NCI-H1417 treated with DMSO at 0.1 percent for 48 hours (cell line): ENCODE measurements around the gene CEBPB.

Source experiments
- DNase-seq: peaks from one replicate; lab custom pipeline; 2025; lab: John Stamatoyannopoulos, UW

Gene CEBPB

DNA sequence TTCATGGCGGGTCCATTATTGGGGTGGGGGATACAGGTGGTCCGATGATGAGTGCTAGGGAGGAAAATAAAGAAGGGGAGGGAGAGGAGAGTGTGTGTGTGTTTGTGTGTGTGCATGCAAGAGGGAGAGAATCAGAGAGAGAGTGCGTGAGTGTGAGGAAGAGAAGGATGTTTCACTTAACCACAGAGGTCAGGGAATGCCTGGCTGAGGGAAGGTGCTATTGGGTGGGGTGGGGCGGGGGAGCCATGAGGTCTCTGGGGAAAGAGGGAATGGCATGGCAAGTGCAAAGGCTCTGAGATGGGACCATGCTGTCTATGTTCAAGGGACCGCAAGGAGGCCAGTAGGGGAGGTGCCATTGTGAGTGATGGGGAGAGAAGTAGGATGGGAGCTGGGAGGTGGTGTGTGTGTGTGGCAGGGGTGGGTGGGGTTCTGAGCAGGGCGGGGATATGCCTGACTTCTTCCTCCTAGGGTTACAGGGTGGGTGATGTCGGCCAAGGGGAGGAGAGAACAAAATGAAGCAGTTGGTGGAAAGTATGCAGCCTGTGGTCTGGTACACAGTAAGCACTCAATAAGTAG, 23.0 kb downstream of the CEBPB start:
- DNase-seq: no peak

DNA sequence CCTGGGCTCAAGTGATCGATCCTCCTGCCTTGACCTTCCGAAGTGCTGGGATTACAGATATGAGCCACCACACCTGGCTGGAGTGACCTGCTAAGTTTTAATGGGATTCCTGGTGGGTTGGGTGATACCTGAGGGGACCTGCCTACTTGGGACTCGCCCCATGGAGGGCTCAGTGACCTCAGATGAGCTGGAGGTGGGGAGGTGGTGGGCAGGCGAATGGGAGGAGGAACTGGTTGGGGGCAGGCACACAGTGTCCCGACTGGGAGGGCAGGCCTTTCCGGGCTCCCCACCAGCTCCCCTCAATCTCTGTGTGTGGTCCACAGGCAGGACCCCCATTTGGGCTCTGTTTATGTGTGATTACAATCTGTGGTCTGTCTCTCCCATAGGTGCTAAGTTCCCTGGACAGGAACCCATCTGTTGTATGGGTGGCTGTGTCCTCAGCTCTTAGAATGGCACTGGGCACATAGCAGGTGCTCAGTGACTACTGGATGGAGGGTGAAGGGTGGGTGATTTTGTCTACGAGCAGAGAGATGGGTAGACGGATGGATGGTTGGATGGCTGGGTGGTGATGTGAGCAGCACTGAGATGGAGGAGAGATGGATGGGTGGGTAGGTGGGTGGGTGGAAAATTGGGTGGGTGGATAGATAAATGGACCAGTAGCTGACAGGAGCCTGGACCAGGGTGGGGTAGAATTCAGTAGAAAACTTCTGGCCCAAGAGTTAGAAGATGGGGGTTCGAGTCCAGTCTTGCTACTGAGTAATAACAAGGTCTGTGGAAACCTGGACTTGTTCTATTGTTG, 23.8 kb downstream of the CEBPB start:
- no peak for DNase-seq

DNA sequence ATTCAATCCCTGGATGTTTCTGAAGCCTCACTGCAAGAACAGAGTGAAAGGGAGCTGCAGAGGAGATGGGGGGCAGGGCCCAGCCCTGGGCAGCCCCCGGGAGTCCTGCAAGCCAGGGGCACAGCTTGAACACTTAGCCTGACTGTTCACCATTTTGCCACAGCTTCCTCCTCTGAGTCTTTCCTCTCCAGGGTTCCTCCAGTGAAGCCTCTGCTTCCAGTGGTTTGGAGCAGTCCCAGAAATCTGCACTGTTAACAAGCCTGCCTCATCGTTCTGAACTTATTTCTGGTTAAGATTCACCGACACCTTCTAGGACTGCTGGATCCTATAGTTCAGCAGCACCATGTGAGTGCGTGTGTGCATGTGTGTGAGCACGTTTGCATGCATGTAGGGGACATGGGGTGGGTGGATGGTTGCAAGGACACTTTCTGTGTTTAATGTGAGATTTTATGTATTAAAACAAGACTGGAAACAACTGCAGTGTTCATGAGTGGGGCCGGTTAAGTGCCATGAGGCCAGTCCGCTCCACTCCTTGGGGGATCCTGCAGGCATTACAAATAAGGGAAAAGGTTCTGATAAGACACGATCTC, 24.6 kb downstream of the CEBPB start:
- no peak for DNase-seq

DNA sequence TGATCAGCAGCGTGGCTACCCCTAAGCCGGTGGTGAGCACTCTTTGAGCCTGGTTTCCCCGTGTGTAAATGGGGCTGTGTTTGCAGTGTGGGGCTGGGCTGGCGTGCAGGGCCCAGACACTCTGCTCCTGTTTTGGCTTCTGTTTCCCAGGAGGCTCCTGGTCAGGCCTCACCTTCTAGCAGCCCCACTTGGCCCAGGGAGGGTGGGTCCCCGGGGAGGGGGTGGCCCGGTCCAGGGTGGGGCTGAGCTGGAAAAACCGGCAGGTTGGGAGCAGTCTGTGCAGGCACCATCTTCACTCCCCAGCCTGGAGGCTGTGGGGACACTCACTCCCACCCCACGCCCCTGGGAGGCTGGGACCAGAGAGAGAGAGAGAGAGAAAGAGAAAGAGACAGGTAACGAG, 25.3 kb downstream of the CEBPB start:
- no peak for DNase-seq

DNA sequence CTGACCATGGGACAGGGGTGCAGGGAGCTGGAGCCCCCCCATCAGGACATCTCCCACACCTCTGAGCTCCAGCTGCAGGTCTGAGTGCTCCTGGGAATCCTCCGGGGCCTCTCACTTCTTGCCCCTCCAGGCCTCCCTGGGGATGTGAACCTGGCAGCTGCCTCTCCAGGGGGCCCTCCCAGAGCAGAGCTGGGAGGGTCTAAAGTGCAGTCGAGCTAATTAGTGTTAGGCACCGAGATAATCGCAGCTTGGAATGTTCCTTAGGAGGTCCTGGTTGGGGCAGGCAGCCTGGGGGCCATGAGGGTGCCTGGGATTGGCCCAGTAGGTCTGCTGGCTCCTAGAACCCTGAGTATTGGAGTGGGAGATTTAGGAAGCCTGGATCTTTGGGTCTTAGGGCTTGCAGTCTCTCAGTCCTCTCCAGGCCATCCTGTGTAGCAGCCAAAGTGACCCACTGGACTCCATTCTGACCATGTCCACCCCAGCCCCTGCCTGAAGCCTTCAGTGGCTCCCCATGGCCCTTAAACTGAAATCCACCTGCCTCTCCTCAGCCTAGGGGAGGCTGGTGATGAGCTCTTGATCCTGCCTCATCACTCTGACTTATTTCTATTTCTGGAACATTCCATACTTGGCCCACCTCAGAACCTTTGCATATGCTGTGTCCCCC, 26.0 kb downstream of the CEBPB start:
- DNase-seq: no peak

DNA sequence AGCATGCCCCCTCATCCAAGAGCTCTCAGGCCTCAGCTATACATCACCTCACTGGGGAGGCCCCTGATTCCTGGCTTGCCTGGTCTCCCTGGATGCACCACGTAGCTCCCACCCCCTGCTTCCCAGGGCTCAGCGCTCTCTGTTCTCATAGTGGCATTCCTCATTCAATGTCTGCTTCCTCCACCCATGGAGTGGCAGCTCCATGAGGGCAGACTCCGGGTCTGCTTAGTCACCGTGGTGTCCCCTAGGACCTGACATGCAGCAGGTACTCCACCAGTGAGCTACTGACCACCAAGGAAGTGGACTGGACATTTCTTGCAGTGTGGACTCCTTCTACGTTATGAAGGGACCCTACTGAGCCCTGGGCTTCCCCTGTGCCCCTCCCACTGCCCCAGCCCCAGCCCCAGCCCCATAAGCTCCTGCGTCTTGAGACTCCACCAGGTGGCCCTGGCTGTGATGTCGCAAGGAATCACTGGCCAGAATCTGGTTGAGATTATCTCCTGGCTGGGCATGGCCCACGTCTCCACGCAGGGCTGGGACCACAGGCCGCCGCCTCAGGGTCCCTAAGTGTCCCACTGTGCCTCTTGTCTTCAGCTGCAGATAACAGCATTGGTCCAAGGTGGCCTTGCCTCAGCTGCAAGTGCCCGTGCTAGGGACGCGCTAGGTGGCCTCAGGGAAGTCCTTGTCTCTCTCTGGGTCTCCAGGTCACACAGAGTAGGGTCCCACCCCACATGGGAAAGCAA, 26.7 kb downstream of the CEBPB start:
- no peak for DNase-seq

DNA sequence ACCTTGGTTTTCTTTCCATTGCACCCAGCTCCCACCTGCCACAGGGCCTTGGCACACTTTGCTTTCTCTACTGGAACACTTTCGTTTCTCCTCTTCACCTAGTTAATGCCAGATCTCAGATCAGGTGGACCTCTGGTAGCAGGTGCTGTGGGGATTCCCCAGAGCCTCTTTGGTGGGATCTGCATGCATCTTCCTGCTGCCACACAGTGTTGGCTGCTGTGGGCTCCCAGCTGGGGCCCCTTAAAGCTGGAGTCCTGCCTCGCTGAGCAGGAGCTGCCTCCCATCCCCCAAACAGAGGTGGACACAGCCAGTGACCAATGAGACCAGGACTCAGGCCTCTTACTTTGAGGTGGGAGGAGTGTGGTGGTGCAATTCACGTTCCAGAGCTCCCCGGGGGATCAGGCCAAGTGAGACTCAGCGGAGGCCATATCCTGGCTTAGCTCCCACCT, 28.4 kb downstream of the CEBPB start:
- no peak for DNase-seq

DNA sequence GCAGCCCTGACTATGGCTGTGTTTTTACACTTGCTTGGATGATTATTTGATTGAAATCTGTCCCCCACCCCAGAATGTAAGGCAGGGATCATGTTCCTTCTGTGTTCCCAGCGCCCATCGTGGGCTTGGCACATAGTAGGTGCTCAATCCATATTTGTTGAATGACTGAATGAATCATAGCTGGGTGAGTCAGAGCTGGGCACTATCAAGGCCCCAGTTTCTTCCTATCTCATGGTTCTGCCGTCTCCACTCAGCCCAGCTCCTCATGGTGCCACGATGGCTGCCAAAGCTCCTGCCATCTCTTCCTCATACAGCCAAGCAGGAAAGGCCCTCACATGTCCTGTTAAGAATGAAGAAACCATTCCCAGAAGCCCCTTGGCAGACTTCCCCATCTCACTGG, 29.0 kb downstream of the CEBPB start:
- no peak for DNase-seq

DNA sequence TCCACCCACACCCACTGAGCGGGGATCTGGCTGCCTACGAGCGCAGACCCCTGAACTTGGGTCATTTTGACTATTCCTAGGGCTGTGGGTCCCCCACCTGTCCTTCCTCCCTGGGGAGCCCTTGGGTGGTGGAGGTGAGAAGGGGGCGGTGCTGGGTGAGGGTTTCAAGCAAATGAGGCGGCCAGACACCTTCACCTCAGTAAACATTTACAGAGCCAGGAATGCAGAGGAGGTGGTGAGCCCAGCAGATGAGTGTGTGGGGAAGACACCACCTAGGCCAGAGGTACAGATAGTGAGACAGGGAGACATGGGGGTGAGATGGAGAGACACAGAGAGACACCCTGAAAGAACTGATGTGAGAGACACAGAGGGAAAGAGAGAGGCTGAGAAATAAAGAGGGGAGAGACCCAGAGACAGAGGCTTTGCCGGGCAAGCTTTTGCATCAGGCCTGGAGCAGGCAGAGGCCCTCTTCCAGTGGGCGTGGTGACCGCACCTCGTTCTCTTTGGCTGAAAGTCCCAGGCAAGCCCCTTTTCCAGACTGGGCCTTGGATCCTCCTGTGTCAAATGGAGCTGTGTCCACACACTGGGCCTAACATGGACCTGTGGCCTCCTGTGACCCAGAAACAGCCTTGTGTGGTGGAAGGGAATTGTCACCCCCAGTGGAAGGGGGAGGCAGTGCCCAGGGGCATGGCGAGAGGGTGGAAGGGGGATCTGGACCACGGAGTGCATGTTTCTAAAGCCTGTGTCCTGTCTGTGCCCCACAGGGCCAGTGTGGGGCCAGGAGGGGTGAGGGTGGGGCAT, 29.7 kb downstream of the CEBPB start:
- DNase-seq: no peak

DNA sequence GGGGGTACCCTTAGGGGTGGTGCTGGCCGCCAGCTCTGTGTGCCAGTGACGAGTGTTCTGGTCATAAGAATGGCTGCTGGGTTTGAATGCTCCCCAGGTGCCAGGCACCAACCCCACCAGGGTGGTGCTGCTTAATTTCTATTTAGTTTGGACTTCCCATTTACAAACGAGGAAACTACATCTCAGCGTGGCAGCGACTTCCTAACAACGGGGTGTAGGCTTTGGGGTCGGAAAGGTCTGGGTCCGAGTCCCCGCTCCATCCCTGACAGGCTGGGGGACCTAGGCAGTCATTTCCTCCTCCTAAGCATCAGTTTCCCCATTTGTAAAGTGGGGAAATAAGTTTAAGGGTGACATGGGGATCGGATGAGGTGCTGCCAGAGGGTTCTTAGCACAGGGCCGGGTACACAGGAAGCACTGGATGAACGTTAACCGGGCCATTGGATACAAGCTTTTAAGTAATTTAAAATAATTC, 30.3 kb downstream of the CEBPB start:
- DNase-seq: no peak

DNA sequence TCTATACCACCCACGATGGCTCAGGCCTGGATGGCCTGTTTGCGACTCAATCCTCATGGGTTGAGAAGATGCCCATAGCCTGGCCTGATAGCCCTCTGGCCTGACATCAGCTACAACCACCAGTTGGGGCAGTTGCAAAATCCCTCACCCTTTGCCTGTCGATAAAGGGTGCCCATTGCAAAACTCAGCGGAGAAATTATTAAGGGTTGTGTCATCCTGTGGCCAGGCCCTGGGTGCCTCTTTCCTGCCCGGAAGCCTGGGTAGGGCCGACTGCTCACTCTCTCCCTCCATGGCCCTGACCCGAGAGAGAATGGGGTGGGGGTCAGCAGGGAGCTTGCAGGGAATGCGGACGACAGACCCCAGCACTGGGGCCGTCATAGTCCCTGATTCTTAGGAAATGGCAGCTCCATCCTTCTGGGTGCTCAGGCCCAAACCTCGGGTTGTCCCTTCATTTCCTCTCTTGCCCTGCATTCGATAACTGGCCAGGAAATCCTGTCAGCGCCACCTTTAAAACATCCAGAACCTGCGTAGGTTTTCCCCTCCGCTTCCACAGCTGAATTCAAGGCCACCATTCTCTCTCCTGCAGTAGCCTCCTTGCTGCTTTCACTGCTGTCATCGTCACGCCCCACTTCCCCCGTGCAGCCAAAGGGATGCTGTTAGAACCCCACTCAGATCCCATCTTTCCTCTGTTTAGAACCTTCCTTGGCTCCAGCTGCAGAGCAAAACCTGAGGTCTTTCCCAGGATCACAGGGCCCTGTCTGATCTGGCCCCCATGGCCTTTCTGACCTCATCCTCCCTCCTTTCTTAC, 31.1 kb downstream of the CEBPB start:
- no peak for DNase-seq

DNA sequence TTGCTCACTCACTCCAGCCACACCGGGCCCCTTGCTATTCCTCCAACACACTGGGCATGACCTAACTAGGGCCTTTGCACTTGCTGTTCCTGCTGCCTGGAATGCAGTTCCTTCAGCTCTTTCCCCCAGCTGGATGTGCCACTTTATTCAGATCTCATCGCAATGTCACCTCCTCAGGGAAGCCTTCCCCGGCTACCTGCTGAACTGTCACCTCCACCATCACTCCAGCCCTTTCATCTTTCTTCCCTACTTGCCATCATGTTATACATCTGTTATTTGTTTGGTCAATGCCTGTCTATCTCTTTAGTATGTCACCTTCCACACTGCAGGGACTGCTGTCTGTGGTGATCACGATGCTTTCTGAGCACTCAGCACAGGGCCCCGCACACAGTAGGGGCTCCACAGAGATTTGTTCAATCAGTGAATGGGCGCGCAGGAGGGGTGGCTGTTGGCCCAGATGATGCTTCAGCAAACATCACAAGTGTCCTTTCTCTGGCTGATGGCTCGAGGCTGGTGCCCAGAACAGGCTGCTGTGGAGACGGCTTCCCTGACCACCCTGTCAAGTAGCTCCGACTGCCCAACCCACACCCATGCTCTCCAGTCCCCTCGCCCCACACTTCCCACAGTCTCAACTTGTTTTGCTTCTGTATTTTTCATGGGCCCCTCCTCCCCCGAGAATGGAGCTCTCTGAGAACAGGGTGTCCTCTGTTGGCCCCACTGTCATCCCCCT, 31.8 kb downstream of the CEBPB start:
- DNase-seq: no peak

DNA sequence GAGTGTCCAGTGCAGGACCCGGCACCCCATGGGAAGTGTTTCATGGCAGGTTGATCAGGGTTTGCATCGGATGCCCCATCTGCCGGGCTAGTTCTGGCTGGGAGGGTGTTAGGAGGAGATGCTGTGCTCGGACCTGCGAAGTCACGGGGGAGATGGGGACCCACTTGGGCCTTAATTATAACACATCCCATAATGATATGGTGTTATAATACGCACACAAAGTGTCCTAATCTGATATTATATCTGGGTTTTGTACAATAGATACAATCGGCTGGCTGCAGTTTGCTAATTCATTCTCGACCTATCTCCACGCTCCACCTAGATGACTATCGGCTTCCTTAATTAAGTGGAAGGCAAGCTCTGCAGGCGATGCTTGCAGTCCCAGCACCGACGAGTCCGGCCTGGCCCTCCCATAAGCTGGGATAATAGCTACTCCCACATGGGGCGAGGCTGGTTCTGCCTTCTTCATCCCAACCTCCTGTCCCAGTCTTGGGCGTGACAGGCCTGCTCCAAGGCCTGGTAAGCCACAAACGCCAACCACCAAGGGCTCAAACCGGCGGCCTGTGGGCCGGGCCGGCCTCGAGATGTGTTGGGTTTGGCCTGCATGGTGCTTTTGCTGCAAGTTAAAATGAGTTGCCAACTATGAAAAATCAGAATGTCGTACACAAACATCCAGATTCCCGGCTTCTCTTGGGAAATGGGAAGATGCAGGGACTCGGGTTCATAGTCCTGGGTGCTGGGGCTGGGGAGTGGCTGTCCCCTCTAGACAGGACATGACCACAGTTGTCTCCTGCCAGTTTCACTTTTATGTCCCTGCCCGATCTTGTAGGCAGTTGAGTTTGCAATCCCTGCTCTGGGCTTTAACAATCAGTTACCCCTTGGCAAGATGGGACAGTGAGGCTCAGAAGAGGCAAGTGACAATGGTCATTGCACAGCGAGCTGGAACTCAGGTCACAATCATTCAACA, 32.7 kb downstream of the CEBPB start:
- DNase-seq: no peak

DNA sequence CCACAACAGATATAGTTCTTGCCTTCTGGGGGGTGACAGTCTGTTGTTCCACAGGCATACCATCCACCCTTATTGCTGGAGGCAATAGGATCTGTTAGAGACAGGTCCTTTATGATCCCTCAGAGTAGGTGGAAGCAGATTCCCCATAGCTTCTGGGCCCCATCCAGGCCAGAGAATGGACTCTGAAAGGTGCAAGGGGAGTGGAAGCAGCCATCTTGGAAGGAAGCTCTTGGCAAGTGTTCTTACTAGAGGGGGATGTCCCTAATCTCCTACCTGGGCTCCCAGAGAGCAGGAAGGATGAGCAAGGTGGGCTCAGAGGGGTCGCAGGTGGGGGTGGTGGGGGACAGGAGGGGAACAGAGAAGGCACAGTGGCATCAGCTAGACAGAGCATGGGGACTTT, 33.4 kb downstream of the CEBPB start:
- no peak for DNase-seq

DNA sequence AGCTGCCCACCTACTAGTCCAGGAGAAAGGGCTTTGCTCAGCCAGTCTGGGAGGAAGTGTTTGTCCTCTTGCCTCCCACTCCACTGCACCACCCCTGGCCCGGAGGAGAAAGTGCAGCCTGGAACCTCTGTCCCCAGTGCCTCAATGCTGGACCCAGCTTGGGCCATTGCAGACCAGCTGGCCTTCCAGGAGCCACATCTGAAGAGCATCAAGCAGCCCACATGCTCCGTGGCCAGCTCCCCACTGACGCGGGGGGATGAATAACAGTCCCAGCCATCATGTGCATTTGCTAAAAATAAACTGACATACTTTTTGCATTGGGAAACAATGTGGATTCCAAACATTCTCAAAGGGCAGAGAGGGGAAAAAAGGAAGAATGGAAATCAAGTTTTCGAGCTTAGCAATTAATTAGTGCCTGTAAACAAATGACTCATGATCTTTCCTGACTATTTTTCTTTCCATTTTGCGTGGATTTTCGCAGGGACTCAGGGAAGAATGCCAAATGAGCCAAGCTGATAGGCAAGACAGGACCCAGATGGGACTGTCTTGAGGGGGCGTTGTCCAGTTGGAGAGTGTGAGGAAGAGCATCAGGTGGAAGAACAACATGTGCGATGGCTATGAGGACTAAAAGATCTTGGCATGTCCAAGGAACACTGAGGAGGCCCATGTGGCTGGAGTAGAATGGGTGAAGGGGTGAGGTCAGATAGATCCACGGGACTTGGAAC, 34.1 kb downstream of the CEBPB start:
- no peak for DNase-seq

DNA sequence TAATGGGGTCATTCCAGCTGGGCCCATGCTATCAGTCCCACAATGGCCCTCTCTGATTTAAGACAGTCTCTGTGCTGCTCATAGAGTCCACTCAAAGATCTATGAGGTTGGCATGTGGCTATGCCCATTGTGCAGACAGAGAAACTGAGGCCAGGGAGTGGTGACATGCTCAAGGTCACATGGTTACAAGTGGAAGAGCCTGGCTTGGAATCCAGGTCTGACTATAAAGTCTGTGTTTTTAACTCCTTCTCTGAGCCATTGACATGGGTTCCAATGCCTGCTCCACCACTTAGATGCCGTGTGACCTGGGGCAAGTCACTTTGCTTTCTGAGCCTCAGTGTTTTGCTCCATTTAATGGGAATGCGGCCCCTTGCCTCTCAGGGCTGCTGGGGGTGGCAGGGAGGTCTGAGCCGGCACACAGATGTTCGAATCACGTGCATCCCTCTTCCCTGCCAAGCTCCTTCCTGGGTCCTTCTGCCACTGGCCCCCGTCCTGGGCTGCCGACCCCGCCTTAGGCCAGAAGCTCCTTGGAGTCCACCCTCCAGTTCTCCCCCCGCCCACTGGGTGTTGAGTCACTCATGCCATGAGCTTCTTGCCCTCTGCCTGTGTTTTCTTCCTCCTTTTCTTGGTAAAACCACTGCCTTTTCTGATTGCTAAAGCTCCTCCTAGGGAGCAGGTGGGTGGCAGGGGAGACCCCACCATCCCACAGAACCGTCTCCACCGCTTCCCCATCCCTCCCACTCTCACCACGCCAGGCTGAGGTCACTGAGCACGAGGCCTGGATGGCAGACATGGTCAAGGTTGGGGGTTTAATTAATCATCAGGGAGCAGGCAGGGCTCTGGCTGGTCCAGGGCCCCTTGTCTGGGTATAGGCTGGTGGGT, 35.7 kb downstream of the CEBPB start:
- no peak for DNase-seq

DNA sequence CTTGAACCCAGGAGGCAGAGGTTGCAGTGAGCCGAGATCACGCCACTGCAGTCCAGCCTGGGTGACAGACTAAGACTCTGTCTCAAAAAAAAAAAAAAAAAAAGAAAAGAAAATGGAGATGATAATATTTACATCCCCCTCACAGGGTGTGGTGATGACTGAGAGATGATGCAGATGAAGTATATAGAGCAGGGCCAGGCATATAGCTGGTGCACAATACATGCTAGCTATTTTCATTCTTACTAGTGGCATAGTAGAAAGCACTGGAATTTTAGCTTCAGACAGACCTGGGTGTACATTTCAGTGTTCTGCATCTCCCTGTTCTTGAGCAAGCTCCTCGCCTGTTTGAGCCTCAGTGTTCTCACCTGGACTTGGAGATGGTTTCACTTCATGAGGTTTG, 36.9 kb downstream of the CEBPB start:
- no peak for DNase-seq
